Peyer's patch (tissue), 4 donors: Measurements from ENCODE around the gene ZDHHC17. TPM values are rescaled to one million over a fixed set of nuclear protein-coding genes. Genes with fewer than 3 reads are reported as not detected.
A peak's percentile ranks its signal among the peaks of the same experiment; 100 is the strongest.

Experiments
- DNase-seq, 3 donors: peaks; one replicate each; pipeline ENCODE4 v3.0.0-alpha.2; 2017 to 2019
- H3K27ac ChIP-seq, 4 donors: fragments of 200-600 bp; sonication (generic); one replicate each; pipeline ENCODE4 v1.5.1; 2016 to 2019
- H3K27me3 ChIP-seq, 2 donors: fragments of 200-600 bp; sonication (generic); one replicate each; pipeline ENCODE4 v1.5.1; 2019
- H3K36me3 ChIP-seq, 3 donors: fragments of 200-600 bp; sonication (generic); one replicate each; pipeline ENCODE4 v1.5.1; 2016 to 2019
- H3K4me1 ChIP-seq, 4 donors: fragments of 200-600 bp; sonication (generic); one replicate each; pipeline ENCODE4 v1.5.1; 2016 to 2019
- H3K4me3 ChIP-seq, 4 donors: fragments of 200-600 bp; sonication (generic); 1 replicate in 3 of 4; 2 replicates in 1 of 4; pipeline ENCODE4 v1.5.1; 2016 to 2019; ENCODE audit warnings: mild to moderate bottlenecking in 1 of 4
- H3K9me3 ChIP-seq, 4 donors: fragments of 200-600 bp; sonication (generic); one replicate each; pipeline ENCODE4 v1.5.1; 2016 to 2019; ENCODE audit warnings: mild to moderate bottlenecking in 1 of 4
- POLR2A ChIP-seq, 2 donors: fragments of 450-650 bp; IDR thresholded peaks; one replicate each; pipeline ENCODE4 v1.5.1; 2017; ENCODE audit warnings: antibody characterized with exemption in 2 of 2, mild to moderate bottlenecking in 2 of 2, moderate library complexity in 2 of 2
- total RNA-seq, 4 donors: library from RNA; depleted of rRNA; stranded (reverse); fragments of >200 nt; gene quantifications; one replicate each; pipeline ENCODE4 v1.1.0, GENCODE V29; 2016
- TF ChIP-seq, protein P1 (sequence below), 6 experiments: fragments of 450-650 bp in 4 of 6; fragments of 200-600 bp in 2 of 6; sonication (generic) in 1 of 6; IDR thresholded peaks; one replicate each; pipeline ENCODE4 v1.5.1; 2017 to 2019; ENCODE audit warnings: antibody characterized with exemption in 6 of 6, mild to moderate bottlenecking in 3 of 6, moderate library complexity in 1 of 6

The ZDHHC17 gene
- total RNA-seq, 4 donors from 2014 or later, result 14.7 to 88.3 (median 32.5) TPM

DNA sequence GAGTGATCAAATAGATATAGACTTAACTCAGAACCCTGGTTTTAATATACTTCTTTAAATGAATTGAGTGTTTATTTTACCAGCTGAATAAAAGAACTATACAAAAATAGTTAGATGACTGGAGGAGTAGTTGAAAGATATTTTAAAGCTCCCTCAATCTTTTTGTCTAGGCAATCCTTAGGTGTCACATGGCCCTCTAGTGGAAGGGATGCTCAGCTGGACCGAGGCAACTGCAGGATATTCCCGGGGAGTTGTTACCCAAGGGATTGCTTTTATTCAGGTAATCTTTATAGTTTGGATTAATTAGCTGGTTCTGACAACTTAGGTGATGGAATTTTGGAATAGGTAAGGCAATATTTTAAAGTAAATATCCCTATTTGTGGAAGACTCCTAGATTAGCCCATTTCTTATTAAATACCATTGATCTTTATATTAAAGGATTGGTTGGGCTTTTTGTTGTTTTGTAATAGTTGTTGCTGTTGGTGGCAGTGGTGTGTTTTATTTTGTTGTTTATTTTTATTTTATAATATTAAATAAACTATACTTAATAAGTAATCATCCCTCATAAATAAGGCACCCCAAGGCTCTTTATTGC lies 57.1 kb downstream of the ZDHHC17 start:
- Histone ChIP-seq H3K36me3 (peaks cover 0 to 20% (median 0%) of the 10 kb centered on the region in 3 donors), H3K4me3 (no peak overlapping the region), H3K9me3 (no peaks in the 10 kb centered on the region), H3K27me3 (no peaks in the 10 kb centered on the region), H3K27ac (no peak overlapping the region), H3K4me1 (no peaks in the 10 kb centered on the region)
- TF ChIP-seq POLR2A (IDR thresholded peaks at IDR 0.05), result no peak
- TF ChIP-seq, protein P1, sequence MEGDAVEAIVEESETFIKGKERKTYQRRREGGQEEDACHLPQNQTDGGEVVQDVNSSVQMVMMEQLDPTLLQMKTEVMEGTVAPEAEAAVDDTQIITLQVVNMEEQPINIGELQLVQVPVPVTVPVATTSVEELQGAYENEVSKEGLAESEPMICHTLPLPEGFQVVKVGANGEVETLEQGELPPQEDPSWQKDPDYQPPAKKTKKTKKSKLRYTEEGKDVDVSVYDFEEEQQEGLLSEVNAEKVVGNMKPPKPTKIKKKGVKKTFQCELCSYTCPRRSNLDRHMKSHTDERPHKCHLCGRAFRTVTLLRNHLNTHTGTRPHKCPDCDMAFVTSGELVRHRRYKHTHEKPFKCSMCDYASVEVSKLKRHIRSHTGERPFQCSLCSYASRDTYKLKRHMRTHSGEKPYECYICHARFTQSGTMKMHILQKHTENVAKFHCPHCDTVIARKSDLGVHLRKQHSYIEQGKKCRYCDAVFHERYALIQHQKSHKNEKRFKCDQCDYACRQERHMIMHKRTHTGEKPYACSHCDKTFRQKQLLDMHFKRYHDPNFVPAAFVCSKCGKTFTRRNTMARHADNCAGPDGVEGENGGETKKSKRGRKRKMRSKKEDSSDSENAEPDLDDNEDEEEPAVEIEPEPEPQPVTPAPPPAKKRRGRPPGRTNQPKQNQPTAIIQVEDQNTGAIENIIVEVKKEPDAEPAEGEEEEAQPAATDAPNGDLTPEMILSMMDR (IDR thresholded peaks at IDR 0.05), result peak in 4 of 6 experiments; percentile 21 to 46 (median 38)
- DNase-seq, result no peak

DNA sequence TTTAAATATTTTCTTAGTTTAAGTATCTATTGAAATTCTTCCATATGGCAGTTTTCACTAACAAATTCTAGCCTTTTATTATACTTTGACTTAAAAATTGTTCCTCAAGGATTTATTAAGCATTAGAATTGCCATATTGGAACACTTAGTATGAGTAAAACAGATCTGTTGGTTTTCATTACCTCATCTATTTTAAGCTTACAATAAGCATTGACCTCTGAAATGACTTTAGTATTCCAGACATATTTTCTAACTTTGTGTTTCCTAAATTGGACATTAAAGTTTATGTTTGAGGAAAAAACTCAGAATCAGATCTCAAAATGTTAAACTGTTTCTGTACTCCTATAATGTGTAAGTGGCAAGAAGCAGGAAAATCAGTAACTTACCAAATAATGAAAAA lies 66.5 kb downstream of the ZDHHC17 start:
- DNase-seq, result no peak
- H3K36me3 ChIP-seq, result peaks cover 0 to 38% (median 0%) of the 10 kb centered on the region in 3 donors
- H3K27ac ChIP-seq, result no peak overlapping the region
- H3K4me1 ChIP-seq, result no peaks in the 10 kb centered on the region
- no peak for TF ChIP-seq POLR2A (IDR thresholded peaks at IDR 0.05)
- TF ChIP-seq, protein P1 (IDR thresholded peaks at IDR 0.05), result no peak
- H3K4me3 ChIP-seq, result no peak overlapping the region
- H3K9me3 ChIP-seq, result peaks cover 0 to 5% (median 0%) of the 10 kb centered on the region in 4 donors
- no peaks in the 10 kb centered on the region for H3K27me3 ChIP-seq

DNA sequence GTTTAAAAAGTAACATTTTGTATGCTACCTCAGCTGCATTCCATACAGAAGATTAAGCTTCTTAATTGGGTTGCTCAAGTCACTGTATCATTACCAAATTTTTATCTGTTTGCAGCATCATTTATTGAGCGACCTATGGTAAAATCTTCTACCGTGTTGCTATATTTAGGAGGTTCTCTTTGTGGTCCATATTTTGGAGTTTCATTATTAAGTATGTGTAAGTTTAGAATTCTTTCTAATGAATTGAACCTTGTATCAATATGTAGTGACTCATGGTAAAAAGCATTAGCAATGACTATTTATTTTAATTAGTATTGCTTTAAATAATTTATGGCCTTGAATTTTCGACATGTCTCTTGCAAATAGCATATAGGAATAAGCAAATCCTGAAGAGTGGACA lies 72.7 kb downstream of the ZDHHC17 start:
- H3K4me1 ChIP-seq, result no peaks in the 10 kb centered on the region
- H3K9me3 ChIP-seq, result peaks cover 0 to 5% (median 0%) of the 10 kb centered on the region in 4 donors
- peaks cover 0 to 17% (median 0%) of the 10 kb centered on the region in 3 donors for H3K36me3 ChIP-seq
- no peak overlapping the region for H3K4me3 ChIP-seq
- H3K27me3 ChIP-seq, result no peaks in the 10 kb centered on the region
- no peak overlapping the region for H3K27ac ChIP-seq
- no peak for DNase-seq
- TF ChIP-seq, protein P1 (IDR thresholded peaks at IDR 0.05), result no peak
- TF ChIP-seq POLR2A (IDR thresholded peaks at IDR 0.05), result no peak

DNA sequence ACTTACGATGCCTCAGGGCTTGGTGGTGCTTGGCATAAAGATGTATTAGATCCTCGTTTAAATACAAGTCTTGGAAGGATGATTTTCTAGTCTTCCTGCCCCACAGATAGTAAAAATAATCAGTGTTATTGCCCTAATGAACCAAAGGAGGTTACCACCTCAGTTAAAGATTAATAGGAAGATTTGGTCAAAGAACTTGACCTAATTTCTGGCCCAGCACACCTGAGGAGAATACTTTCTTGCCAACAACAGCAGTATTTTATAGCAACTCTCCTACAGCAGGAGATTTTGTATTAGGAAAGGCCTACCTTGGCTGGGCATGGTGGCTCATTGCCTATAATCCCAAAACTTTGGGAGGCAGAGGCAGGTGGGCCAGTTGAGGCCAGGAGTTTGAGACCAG lies 83.3 kb downstream of the ZDHHC17 start:
- DNase-seq, result no peak
- Histone ChIP-seq H3K9me3 (no peaks in the 10 kb centered on the region), H3K36me3 (peaks cover 0 to 23% (median 0%) of the 10 kb centered on the region in 3 donors), H3K4me1 (no peaks in the 10 kb centered on the region), H3K4me3 (no peak overlapping the region), H3K27me3 (no peaks in the 10 kb centered on the region), H3K27ac (no peak overlapping the region)
- TF ChIP-seq POLR2A (IDR thresholded peaks at IDR 0.05), result no peak
- TF ChIP-seq, protein P1 (IDR thresholded peaks at IDR 0.05), result no peak

DNA sequence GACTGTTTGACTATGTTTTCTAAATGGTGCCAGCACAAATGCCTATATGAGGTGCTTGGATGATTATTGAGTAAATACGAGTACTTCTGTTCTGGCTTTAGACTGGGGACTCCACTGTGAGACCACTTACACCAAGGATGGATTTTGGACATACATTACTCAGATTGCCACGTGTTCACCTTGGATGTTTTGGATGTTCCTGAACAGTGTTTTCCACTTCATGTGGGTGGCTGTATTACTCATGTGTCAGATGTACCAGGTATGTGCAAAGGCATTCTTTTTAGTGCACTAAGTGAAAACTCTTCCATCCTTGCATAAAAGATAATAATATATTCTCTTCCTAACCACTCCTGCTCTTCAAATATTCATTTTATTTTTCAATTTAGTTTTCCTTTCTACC lies 84.2 kb downstream of the ZDHHC17 start:
- Histone ChIP-seq H3K27ac (no peak overlapping the region), H3K9me3 (no peaks in the 10 kb centered on the region), H3K4me1 (no peaks in the 10 kb centered on the region), H3K4me3 (no peak overlapping the region), H3K27me3 (no peaks in the 10 kb centered on the region), H3K36me3 (peaks cover 0 to 23% (median 0%) of the 10 kb centered on the region in 3 donors)
- DNase-seq, result no peak
- TF ChIP-seq, protein P1 (IDR thresholded peaks at IDR 0.05), result no peak
- TF ChIP-seq POLR2A (IDR thresholded peaks at IDR 0.05), result no peak
